NOMO-1 (cell line): ENCODE measurements around the gene ASB2.

ENCODE experiments used
- DNase-seq, 2 experiments: peaks; one replicate each; lab custom pipeline; 2025; ENCODE audit not compliant: unreplicated experiment in 2 of 2; lab: John Stamatoyannopoulos, UW

ASB2 gene

DNA sequence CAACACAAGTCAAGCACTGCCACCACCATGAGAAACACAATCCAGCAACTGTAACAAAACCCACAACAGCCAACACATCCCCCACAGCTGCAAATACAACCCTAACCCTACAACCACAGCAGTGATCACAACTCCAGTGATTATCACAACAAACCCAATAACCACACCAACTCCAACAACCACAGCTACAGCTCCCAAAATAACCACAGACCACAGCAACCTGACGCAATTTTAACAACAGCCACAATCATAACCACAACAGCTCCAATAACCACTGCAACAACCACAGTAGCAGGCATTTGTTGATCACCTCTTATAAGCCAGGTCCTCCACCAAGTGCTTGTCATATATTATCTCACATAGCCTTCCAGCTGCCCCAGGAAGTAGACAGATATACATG lies 91.4 kb downstream of the ASB2 start:
- DNase-seq = no peak
